Tibial nerve (tissue), 3 donors: ENCODE measurements around the gene EFNB3.

Experiments
- CTCF ChIP-seq, 5 experiments: fragments of 200-600 bp in 3 of 5; fragments of 450-650 bp in 2 of 5; sonication (generic) in 3 of 5; IDR thresholded peaks; one replicate each; pipeline ENCODE4 v1.5.1; 2016 to 2019; ENCODE audit warnings: antibody characterized with exemption in 5 of 5, mild to moderate bottlenecking in 3 of 5, moderate library complexity in 2 of 5
- POLR2A ChIP-seq, 2 donors: fragments of 450-650 bp; IDR thresholded peaks; one replicate each; pipeline ENCODE4 v1.6.1; 2017; ENCODE audit warnings: antibody characterized with exemption in 2 of 2, mild to moderate bottlenecking in 2 of 2, moderate library complexity in 2 of 2

GRCh38 chr17:7747635-7748071 lies 42.7 kb downstream of the EFNB3 start:
- no peak for TF ChIP-seq CTCF (IDR thresholded peaks at IDR 0.05)
- TF ChIP-seq POLR2A (IDR thresholded peaks at IDR 0.05): no peak
